Activated CD4-positive, alpha-beta T cell treated with anti-CD3 and anti-CD28 coated beads, Interleukin-2, Interleukin-6, amounts not matched to agents 100 ng/mL and 50 ng/mL, durations not matched to agents 16 hours and 8 hours (primary cell): ENCODE measurements around the gene ERBB4.

ENCODE experiments used
- DNase-seq: peaks from one replicate; pipeline ENCODE4 v3.0.0-alpha.2; 2020

The ERBB4 gene

GRCh38 chr2:212538305-212539071 lies at the start of gene ERBB4:
Gene ERBB4 (minus strand): TSS chr2:212538802. CDS start chr2:212538530, 272 bp downstream.
- DNase-seq: no peak

GRCh38 chr2:212580117-212580516 lies 41.5 kb upstream of the ERBB4 start:
- DNase-seq: no peak

GRCh38 chr2:212556296-212556695 lies 17.7 kb upstream of the ERBB4 start:
- DNase-seq: no peak

- no peak for DNase-seq
These were observed 15.6 kb upstream of the ERBB4 start for GRCh38 chr2:212554233-212554632.

- no peak for DNase-seq
These were observed 11.3 kb upstream of the ERBB4 start for GRCh38 chr2:212549941-212550340.

GRCh38 chr2:212549463-212549862 lies 10.9 kb upstream of the ERBB4 start:
- DNase-seq: no peak

- DNase-seq: no peak
These were observed 9.8 kb upstream of the ERBB4 start for GRCh38 chr2:212548455-212548819.

GRCh38 chr2:212547716-212548454 lies 9.3 kb upstream of the ERBB4 start:
- no peak for DNase-seq

- no peak for DNase-seq
These were observed 8.1 kb upstream of the ERBB4 start for GRCh38 chr2:212546669-212547068.

GRCh38 chr2:212540341-212540740 lies 1.7 kb upstream of the ERBB4 start:
- DNase-seq: no peak

- DNase-seq: no peak
These were observed 674 bp upstream of the ERBB4 start for GRCh38 chr2:212539072-212539880.

- DNase-seq: peak; percentile 13
These were observed 787 bp downstream of the ERBB4 start for GRCh38 chr2:212537726-212538304.

- DNase-seq: no peak
These were observed 1.5 kb downstream of the ERBB4 start for GRCh38 chr2:212536817-212537725.

- no peak for DNase-seq
These were observed 2.4 kb downstream of the ERBB4 start for GRCh38 chr2:212535996-212536816.

- no peak for DNase-seq
These were observed 4.3 kb downstream of the ERBB4 start for GRCh38 chr2:212534336-212534735.

GRCh38 chr2:212532585-212532984 lies 6.0 kb downstream of the ERBB4 start:
- no peak for DNase-seq

GRCh38 chr2:212532087-212532486 lies 6.5 kb downstream of the ERBB4 start:
- no peak for DNase-seq

- no peak for DNase-seq
These were observed 7.1 kb downstream of the ERBB4 start for GRCh38 chr2:212531499-212531898.

- DNase-seq: no peak
These were observed 7.6 kb downstream of the ERBB4 start for GRCh38 chr2:212530991-212531390.

- no peak for DNase-seq
These were observed 8.2 kb downstream of the ERBB4 start for GRCh38 chr2:212530373-212530772.
